Measurements from ENCODE around the gene MYBPHL. TPM values are rescaled to one million over a fixed set of nuclear protein-coding genes. Genes with fewer than 3 reads are reported as not detected.

MYBPHL gene
- total and polyA plus RNA-seq, 2 of the 13 experiments (the other 11 are each of a cell fraction or from before 2014, with no cell fraction given), result 3.7 to 3.8 TPM

GRCh38 chr1:109263597-109264378 lies 43.0 kb downstream of the MYBPHL start (continued):
- peak; percentile 53; the same call in 1 of the 2 replicates for TF ChIP-seq MXD4 (CRISPR knock-in tag; IDR thresholded peaks at IDR 0.05)
- no peak for TF ChIP-seq FUBP1 (CRISPR knock-in tag; IDR thresholded peaks at IDR 0.05; ENCODE audit: borderline replicate concordance)
- no peak for TF ChIP-seq SMYD3 (CRISPR knock-in tag; IDR thresholded peaks at IDR 0.05)
- TF ChIP-seq ZBTB4 (CRISPR knock-in tag; IDR thresholded peaks at IDR 0.05; ENCODE audit: borderline replicate concordance), result peak; percentile 96; the same call in 1 of the 2 replicates
- TF ChIP-seq DRAP1 (CRISPR knock-in tag; IDR thresholded peaks at IDR 0.05), result peak; percentile 65; the same call in 1 of the 2 replicates
- TF ChIP-seq THAP7 (CRISPR knock-in tag; IDR thresholded peaks at IDR 0.05), result peak; percentile 88
- no peak for TF ChIP-seq KDM5A (IDR thresholded peaks at IDR 0.05; ENCODE audit: borderline replicate concordance, low read length)
- TF ChIP-seq ZFYVE20 (CRISPR knock-in tag; IDR thresholded peaks at IDR 0.05; ENCODE audit: borderline replicate concordance, low read depth), result no peak
- TF ChIP-seq ZBTB8A (CRISPR knock-in tag; IDR thresholded peaks at IDR 0.05; ENCODE audit: borderline replicate concordance, low read depth), result no peak
- TF ChIP-seq, protein P1, sequence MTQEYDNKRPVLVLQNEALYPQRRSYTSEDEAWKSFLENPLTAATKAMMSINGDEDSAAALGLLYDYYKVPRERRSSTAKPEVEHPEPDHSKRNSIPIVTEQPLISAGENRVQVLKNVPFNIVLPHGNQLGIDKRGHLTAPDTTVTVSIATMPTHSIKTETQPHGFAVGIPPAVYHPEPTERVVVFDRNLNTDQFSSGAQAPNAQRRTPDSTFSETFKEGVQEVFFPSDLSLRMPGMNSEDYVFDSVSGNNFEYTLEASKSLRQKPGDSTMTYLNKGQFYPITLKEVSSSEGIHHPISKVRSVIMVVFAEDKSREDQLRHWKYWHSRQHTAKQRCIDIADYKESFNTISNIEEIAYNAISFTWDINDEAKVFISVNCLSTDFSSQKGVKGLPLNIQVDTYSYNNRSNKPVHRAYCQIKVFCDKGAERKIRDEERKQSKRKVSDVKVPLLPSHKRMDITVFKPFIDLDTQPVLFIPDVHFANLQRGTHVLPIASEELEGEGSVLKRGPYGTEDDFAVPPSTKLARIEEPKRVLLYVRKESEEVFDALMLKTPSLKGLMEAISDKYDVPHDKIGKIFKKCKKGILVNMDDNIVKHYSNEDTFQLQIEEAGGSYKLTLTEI (CRISPR knock-in tag; conservative IDR thresholded peaks at IDR 0.05), result no peak
- no peak for TF ChIP-seq ZNF232 (CRISPR knock-in tag; IDR thresholded peaks at IDR 0.05; ENCODE audit: borderline replicate concordance)
- TF ChIP-seq ZNF160 (CRISPR knock-in tag; IDR thresholded peaks at IDR 0.05), result no peak; the same call in 1 of the 2 replicates
- TF ChIP-seq RCOR2 (CRISPR knock-in tag; IDR thresholded peaks at IDR 0.05), result no peak; the same call in 1 of the 2 replicates
- peak; percentile 53; the same call in 1 of the 2 replicates for TF ChIP-seq ESRRA (CRISPR knock-in tag; IDR thresholded peaks at IDR 0.05; ENCODE audit: low read depth)
- TF ChIP-seq ELF1 (CRISPR knock-in tag; IDR thresholded peaks at IDR 0.05), result peak; percentile 63
- no peak for TF ChIP-seq ZNF317 (CRISPR knock-in tag; IDR thresholded peaks at IDR 0.05)
